B cell (primary cell): Measurements from ENCODE around the gene RESF1. TPM values are rescaled to one million over a fixed set of nuclear protein-coding genes. Genes with fewer than 3 reads are reported as not detected.

ENCODE experiments used
- ATAC-seq: fragments of 200-7000 bp; cut with Tn5 transposase; one replicate; pipeline ENCODE4 v1.10.0; 2021; ENCODE audit warnings: low read depth, mild to moderate bottlenecking, moderate number of reproducible peaks, moderate library complexity
- CTCF ChIA-PET: fragments of 350-600 bp; sonication (Branson Sonifier 250); formaldehyde crosslinking; loops from one replicate; lab custom pipeline; 2021; ENCODE audit warnings: antibody characterized with exemption, inconsistent platforms; lab: Charles Lee
- POLR2A ChIA-PET: fragments of 350-600 bp; sonication (Branson Sonifier 250); formaldehyde crosslinking; loops from one replicate; lab custom pipeline; 2021; ENCODE audit warnings: antibody characterized with exemption; lab: Charles Lee
- DNase-seq: peaks from one replicate; pipeline ENCODE4 v3.0.0; 2013
- H2AFZ ChIP-seq: 2 replicates; pipeline ENCODE4 v1.6.1; 2012; ENCODE audit warnings: mild to moderate bottlenecking, low read depth, low read length; ENCODE audit not compliant: insufficient read depth, poor library complexity, severe bottlenecking
- H3K27ac ChIP-seq, 2 donors: 1 replicate in 1 of 2; 2 replicates in 1 of 2; pipeline ENCODE4 v1.5.1; 2012 to 2013; ENCODE audit warnings: low read length in 2 of 2, mild to moderate bottlenecking in 2 of 2, moderate library complexity in 1 of 2
- H3K27me3 ChIP-seq, 4 experiments: fragments of 200-600 bp in 1 of 4; sonication (generic) in 1 of 4; replicated peaks in 1 of 4; 1 replicate in 2 of 4; 2 replicates in 2 of 4; pipeline versions ENCODE4 v1.6.1 to v1.7.0; 2013 to 2016; ENCODE audit warnings: low read length in 3 of 4, mild to moderate bottlenecking in 2 of 4, mixed read lengths in 1 of 4, moderate library complexity in 1 of 4; ENCODE audit not compliant: insufficient read depth in 4 of 4, control insufficient read depth in 3 of 4; ENCODE audit errors: control extremely low read depth in 1 of 4
- H3K36me3 ChIP-seq, 2 experiments: replicated peaks in 1 of 2; 1 replicate in 1 of 2; 2 replicates in 1 of 2; pipeline versions ENCODE4 v1.6.1 to v1.7.1; 2013; ENCODE audit warnings: low read length in 1 of 2; ENCODE audit not compliant: insufficient read depth in 2 of 2, control insufficient read depth in 1 of 2; ENCODE audit errors: control extremely low read depth in 1 of 2, extremely low read depth in 1 of 2
- H3K4me1 ChIP-seq, 2 donors: fragments of 200-600 bp in 1 of 2; sonication (generic) in 1 of 2; 1 replicate in 1 of 2; 2 replicates in 1 of 2; pipeline versions ENCODE4 v1.5.1 to v1.6.1; 2013 to 2017; ENCODE audit warnings: low read length in 2 of 2; ENCODE audit not compliant: control insufficient read depth in 2 of 2, insufficient read depth in 2 of 2
- H3K4me2 ChIP-seq: replicated peaks from 2 replicates; pipeline ENCODE3; 2012; ENCODE audit warnings: mild to moderate bottlenecking, low read depth, low read length; ENCODE audit not compliant: poor library complexity, severe bottlenecking
- H3K4me3 ChIP-seq, 5 experiments: fragments of 200-600 bp in 1 of 5; sonication (generic) in 1 of 5; 1 replicate in 3 of 5; 2 replicates in 2 of 5; pipeline versions ENCODE4 v1.5.1 to v1.7.0; 2011 to 2016; ENCODE audit warnings: low read length in 4 of 5, mild to moderate bottlenecking in 4 of 5, low read depth in 2 of 5, control low read depth in 1 of 5, moderate library complexity in 1 of 5; ENCODE audit not compliant: insufficient read depth in 1 of 5; ENCODE audit errors: control extremely low read depth in 1 of 5, extremely low read depth in 1 of 5
- H3K79me2 ChIP-seq: fragments of 200-600 bp; sonication (generic); one replicate; pipeline ENCODE4 v1.6.0; 2016; ENCODE audit warnings: low read length; ENCODE audit not compliant: control insufficient read depth, insufficient read depth
- H3K9ac ChIP-seq: fragments of 200-600 bp; sonication (generic); 2 replicates; pipeline ENCODE4 v1.6.1; 2017; ENCODE audit warnings: mild to moderate bottlenecking, low read length, moderate library complexity
- H3K9me3 ChIP-seq, 3 donors: one replicate each; pipeline versions ENCODE4 v1.6.1 to v1.7.1; 2013; ENCODE audit warnings: low read length in 2 of 3; ENCODE audit not compliant: control insufficient read depth in 2 of 3, insufficient read depth in 1 of 3; ENCODE audit errors: control extremely low read depth in 1 of 3
- H4K20me1 ChIP-seq: 2 replicates; pipeline ENCODE4 v1.6.0; 2012; ENCODE audit warnings: mild to moderate bottlenecking, low read length; ENCODE audit not compliant: insufficient read depth, control insufficient read depth, poor library complexity, severe bottlenecking
- H3K27ac Mint-ChIP-seq: one replicate; pipeline ENCODE4 v1.8.0; 2021; ENCODE audit warnings: mixed read lengths
- H3K27me3 Mint-ChIP-seq: one replicate; pipeline ENCODE4 v1.8.0; 2021; ENCODE audit warnings: mixed read lengths
- H3K4me1 Mint-ChIP-seq: one replicate; pipeline ENCODE4 v1.8.0; 2021; ENCODE audit warnings: mixed read lengths
- H3K4me3 Mint-ChIP-seq: one replicate; pipeline ENCODE4 v1.8.0; 2021; ENCODE audit warnings: mixed read lengths
- H3K9me3 Mint-ChIP-seq: one replicate; pipeline ENCODE4 v1.8.0; 2022; ENCODE audit warnings: mixed read lengths; ENCODE audit not compliant: insufficient read depth
- CTCF ChIP-seq: fragments of 200-600 bp; IDR thresholded peaks from one replicate; pipeline ENCODE4 v1.8.0; 2022; ENCODE audit warnings: antibody characterized with exemption, mild to moderate bottlenecking
- EZH2 ChIP-seq: IDR thresholded peaks from 2 replicates; pipeline ENCODE4 v1.6.1; 2012; ENCODE audit warnings: borderline replicate concordance, low read depth, mild to moderate bottlenecking, moderate library complexity, low read length; ENCODE audit not compliant: insufficient read depth, poor library complexity, severe bottlenecking
- WGBS: methylation state at CpG from one replicate; pipeline ENCODE4 v1.1.5; 2013; ENCODE audit warnings: missing lambda C conversion rate; ENCODE audit not compliant: insufficient coverage; 5-methylcytosine and 5-hydroxymethylcytosine counted together
- intact Hi-C: fragments of 100-400 bp; cut with micrococcal nuclease; formaldehyde crosslinking; loops from one replicate; pipeline ENCODE4 v1.10.0; 2022
- polyA plus RNA-seq: library from polyadenylated mRNA; depleted of rRNA; stranded (reverse); fragments of >200 nt; gene quantifications from 2 replicates; pipeline ENCODE4 v1.2.3, GENCODE V29; 2012
- total RNA-seq, 2 donors: library from RNA; stranded (reverse); fragments of 120-200 nt in 1 of 2; gene quantifications; 1 replicate in 1 of 2; 2 replicates in 1 of 2; pipeline versions ENCODE4 v1.2.3 to v1.2.4, GENCODE V29; 2013 to 2022

The RESF1 gene
- total and polyA plus RNA-seq, 2 donors (not counting 1 experiment from before 2014, with no cell fraction given) = 47.3 to 352 TPM

DNA sequence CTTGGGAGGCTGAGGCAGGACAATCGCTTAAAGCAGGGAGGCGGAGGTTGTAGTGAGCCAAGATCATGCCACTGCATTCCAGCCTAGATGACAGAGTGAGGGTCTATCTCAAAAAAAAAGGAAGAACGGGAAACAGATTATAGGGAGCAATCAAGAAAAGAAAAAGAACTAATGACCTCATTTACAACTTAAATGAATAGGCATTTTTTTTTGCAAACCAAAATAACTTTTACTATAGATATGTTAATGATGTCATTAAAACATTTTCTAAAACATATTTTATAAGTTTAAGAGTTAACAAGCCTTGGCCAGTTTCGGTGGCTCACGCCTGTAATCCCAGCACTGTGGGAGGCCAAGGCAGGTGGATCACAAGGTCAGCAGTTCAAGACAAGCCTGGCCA, 6.8 kb upstream of the RESF1 start:
- Mint-ChIP-seq H3K4me3 (no peak overlapping the region), H3K27me3 (no peaks in the 10 kb centered on the region), H3K4me1 (peaks cover 55% of the 10 kb centered on the region), H3K9me3 (peaks cover 10% of the 10 kb centered on the region), H3K27ac (no peak overlapping the region)
- Histone ChIP-seq H3K36me3 (peaks cover 0 to 2% of the 10 kb centered on the region in 2 experiments), H3K27me3 (no peaks in the 10 kb centered on the region), H3K4me2 (no peak overlapping the region), H4K20me1 (no peaks in the 10 kb centered on the region), H3K4me3 (no peak overlapping the region), H3K27ac (no peak overlapping the region), H3K9me3 (peaks cover 0 to 29% (median 2%) of the 10 kb centered on the region in 3 donors), H3K9ac (no peak overlapping the region), H3K79me2 (peaks cover 41% of the 10 kb centered on the region), H2AFZ (no peak overlapping the region), H3K4me1 (peaks cover 38 to 39% of the 10 kb centered on the region in 2 donors)
- intact Hi-C loops = no loop called here
- CTCF ChIA-PET = no interaction called here
- DNase-seq = no peak
- 100% methylated on average over 2 of the region's 5 CpGs for WGBS
- ATAC-seq = no peak
- TF ChIP-seq CTCF = no peak
- no peak for TF ChIP-seq EZH2
- POLR2A ChIA-PET = interaction anchor here (0.6 to 0.7 kb wide), 4 partner anchors 17 to 299 kb away, joined by 3 to 4 read pairs (median 3); no protein-coding TSS in a partner anchor
